ENCODE results near the gene ADORA2B.

- TF ChIP-seq YY1 (IDR thresholded peaks at IDR 0.05; ENCODE audit: low read depth, low read length) (no peak), CTCF (IDR thresholded peaks at IDR 0.05; ENCODE audit: control extremely low read depth in 1 of 3, insufficient read depth in 1 of 3, low read depth in 1 of 3, low read length in 3 of 3) (no peak), MAX (IDR thresholded peaks at IDR 0.05) (no peak), RNF2 (IDR thresholded peaks at IDR 0.05; ENCODE audit: borderline replicate concordance, low read depth, low read length, missing control alignments, poor library complexity, severe bottlenecking) (no peak), E2F6 (IDR thresholded peaks at IDR 0.05) (no peak), ATF3 (IDR thresholded peaks at IDR 0.05; ENCODE audit: insufficient read depth, low read depth, low read length) (no peak), POLR2A (IDR thresholded peaks at IDR 0.05; ENCODE audit: control extremely low read depth in 1 of 2, low read depth in 2 of 2, low read length in 2 of 2) (no peak), CHD2 (IDR thresholded peaks at IDR 0.05; ENCODE audit: low read length) (no peak), EP300 (IDR thresholded peaks at IDR 0.05; ENCODE audit: borderline replicate concordance in 1 of 2, low read depth in 2 of 2, low read length in 2 of 2) (no peak)
Measured at GRCh38 chr17:15947976-15948752, 3.2 kb downstream of the ADORA2B start.
